NCI-H345 (cell line): ENCODE measurements around the gene RAX2.
"Not testable (repeated sequence)": the region's sequence is repeated elsewhere in the genome, so short reads cannot be mapped to it uniquely, and the experiment has no call there.

Experiments
- DNase-seq: peaks from one replicate; lab custom pipeline; 2025; lab: John Stamatoyannopoulos, UW

RAX2 gene

DNA sequence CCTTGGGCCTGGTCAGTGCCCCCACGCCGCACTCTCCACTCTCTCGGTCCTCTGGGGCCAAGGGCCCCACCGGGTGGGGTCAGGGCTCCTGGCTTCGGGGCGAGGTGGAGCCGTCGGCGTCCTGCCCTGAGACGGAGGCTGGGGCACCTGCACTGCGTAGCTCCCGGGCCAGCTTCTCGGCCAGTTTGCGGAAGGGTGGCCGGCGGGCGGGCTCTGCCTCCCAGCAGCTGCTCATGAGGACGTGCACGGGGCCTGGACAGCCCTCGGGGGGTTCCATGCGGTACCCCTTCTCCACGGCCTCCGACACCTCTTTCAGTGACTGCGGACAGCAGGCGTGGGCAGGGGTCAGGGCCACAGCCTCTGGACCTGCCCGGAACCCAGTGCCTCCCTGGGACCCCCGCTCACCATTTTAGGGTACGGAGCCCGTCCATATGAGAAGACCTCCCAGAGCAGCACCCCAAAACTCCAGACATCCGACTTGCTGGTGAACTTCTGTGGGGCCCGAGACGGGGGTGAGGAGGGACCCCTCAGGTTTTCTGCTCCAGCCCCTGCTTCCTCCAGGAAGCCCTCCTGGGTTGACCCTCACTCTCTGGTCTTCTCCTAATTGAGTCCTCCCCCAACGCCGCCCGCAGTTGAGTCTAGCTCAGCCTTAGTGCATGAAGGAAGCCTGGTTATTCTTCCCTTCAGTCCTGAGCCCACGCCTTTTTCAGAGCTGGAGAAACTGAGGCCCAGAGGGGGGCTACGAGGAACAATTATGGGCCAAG, 6.3 kb upstream of the RAX2 start:
- DNase-seq: no peak

DNA sequence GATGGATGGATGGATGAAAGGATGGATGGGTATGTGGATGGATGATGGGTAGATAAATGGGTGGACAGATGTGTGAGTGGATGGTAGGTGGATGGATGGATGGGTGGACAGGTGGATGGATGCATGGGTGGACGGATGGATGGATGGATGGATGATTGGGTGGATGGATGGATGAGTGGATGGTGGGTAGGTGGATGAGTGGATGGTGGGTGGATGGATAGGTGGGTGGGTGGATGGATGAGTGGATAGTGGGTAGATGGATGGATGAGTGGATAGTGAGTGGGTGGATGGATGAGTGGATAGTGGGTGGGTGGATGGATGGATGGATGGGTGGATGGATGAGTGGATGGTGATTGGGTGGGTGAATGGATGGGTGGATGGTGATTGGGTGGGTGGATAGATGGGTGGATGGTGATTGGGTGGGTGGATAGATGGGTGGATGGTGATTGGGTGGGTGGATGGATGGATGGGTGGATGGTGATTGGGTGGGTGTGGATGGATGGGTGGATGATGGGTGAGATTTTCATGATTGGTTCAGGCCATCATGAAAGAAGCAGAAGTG, 4.5 kb upstream of the RAX2 start:
- DNase-seq: no peak

- no peak for DNase-seq
These were observed 3.8 kb upstream of the RAX2 start for GRCh38 chr19:3775831-3776230.

DNA sequence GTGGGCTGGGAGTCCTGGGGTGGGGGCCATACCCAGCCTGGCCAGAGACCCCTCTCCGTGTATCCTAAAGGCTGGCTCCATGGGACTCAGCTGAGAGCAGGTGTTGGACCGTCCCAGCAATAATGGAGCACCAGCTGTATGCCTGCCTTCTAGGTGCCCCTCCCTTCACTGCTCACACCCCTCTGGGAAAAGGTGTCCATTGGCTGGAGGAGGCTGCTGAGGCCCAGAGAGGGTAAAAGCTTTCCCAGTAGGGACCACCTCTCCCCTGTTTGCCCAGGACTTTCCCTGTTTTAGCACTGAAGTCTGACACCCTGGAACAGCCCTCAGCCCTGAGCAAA, 3.3 kb upstream of the RAX2 start:
- DNase-seq: no peak

GRCh38 chr19:3774621-3775373, 2.8 kb upstream of the RAX2 start:
- no peak for DNase-seq

DNA sequence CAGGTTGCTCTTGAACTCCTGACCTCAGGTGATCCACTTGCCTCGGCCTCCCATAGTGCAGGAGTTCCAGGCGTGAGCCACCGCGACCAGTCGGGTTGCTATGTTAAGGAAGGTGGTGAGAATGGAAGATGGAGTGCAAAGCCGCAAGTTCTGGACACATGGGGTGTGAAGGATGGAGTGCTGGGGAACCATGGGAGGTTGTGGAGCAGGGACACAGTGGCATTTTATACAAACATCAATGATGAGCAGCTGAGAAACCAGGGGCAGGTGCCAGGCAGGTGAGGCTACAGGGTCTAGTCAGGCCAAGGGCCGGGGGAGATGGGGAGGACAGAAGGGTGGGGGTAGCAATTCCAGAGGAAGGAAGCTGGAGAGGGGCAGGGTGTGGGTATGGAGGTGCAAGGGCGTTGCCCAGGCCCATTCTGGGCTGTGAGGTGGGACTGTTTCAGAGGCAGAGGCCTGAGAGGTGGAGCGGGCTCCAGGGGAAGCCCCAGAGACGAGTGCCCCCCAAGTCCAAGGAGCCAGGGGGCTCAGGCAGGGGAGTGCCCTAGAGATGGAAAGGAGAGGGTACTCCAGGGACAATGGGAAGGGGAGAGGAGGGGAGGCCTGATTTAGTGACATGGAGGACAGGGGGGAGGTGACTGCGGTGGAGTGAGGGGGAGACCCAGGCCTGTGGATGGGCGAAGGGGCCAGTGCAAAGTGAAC, 1.9 kb upstream of the RAX2 start:
- DNase-seq: no peak

DNA sequence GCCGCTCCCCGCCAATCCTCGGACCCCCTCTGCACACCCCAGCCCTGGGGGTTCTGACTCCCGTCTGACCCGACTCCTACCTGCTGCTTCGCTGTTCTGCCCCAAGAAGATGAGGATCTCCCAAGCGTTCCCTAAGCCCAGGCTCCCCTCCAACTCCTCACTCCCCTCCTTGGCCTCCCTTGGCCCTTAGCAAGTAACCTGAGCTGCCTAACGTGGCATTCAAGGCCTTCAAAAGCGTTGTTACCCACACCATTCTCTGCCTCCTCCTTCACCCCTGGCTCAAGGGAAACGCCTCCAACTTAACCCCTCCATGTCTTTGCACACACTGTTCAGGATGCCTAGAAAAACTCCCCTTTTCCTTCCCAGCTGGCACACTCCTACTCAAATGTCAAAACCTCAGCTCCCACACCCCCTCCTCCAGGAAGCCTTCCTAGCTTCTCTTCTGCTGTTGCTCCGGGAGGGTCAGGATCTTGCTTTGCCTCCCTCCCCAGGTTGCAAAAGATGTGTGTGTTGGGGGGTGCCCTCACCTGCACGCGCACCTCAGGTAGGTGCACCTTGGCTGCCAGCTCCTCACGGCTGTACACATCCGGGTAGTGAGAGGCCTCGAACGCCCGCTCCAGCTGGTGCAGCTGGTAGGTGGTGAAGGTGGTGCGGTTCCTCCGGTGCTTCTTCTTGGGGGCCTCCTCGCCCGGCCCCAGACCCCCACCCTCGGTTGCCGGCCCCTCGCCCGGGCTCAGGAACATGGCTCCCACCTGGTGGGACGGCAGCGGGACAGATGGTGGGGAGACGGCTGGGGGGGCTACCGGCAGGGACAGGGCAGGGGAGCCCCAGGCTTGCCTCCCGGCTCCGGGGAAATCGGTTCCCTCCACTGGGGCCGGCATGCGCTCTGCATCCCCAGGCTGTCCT, 775 bp downstream of the RAX2 start:
- DNase-seq: no peak

DNA sequence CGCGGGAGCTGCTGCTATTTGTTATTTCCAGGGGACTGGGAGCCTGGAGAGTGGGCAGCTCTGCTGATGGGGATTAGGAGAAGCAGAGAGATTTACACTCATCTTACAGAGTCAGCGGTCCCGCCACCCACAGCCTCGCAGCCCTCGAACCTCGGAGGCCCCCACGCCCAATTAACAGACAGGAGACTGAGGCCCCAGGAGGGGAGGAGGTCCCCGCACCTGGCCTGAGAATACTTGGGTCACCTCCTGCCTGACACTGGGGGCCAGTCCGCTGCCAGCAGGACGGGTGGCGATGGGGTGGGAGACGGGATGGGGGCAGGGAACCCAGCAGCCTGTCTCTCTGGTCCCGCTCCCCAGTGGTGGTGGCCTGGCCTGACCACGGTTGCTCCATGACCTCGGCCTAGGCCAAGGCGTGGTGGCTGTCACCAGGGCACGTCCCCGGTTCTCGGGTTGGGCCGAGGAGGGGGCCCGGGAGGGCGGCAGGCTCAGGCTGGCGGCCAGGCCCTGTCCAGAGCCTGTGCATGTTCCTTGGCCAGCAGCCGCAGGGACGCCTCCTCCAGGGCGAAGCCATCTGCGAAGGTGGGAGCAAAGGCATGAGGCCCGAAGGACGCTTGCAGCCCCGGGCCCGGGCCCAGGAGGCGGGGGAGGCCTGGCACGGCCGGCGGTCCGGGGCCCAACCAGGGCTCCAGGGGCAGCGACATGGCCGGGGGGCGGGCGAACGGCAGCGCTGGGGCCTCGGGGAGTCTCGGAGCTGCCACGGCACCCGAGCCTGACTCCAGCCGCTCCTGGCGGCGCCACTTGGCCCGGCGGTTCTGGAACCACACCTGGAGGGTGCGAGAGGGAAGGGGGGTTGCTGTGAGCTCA, 1.7 kb downstream of the RAX2 start:
- DNase-seq: no peak

DNA sequence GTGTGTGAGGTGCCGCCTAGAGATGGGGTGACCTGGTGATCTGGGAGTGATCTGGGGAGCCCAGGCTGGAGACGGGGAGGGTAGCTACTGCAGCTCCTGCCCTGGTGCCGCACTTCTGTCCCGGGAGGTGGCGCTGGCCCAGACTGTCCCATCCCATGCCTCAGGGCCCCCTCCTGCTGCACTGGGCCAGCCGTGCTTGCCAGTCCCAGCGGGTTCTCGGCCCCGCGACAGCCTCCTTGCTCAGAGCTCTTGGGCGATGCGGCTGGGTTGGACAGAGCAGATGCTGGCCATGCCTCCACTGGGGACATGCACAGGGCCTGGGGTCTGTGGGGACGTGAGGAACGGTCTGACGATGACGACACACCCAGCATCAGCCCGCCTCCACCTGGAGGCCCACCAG, 2.5 kb downstream of the RAX2 start:
- DNase-seq: no peak

GRCh38 chr19:3768748-3769099, 3.3 kb downstream of the RAX2 start:
- no peak for DNase-seq

- DNase-seq: no peak
These were observed 3.8 kb downstream of the RAX2 start for GRCh38 chr19:3768015-3768747.

- DNase-seq: no peak
These were observed 5.0 kb downstream of the RAX2 start for GRCh38 chr19:3767050-3767449.

- no peak for DNase-seq
These were observed 5.5 kb downstream of the RAX2 start for GRCh38 chr19:3766520-3766919.

DNA sequence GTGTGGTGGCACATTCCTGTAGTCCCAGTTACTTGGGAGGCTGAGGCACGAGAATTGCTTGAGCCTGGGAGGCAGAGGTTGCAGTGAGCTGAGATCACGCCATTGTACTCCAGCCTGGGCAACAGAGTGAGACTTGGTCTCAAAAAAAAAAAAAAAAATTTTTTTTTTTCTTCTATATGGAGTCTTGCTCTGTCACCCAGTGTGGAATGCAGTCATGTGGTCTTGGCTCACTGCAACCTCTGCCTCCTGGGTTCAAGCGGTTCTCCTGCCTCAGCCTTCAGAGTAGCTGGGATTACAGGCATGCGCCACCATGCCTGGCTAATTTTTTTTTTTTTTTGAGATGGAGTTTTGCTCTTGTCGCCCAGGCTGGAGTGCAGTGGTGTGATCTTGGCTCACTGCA, 6.3 kb downstream of the RAX2 start:
- not testable (repeated sequence) for DNase-seq

GRCh38 chr19:3765121-3765520, 6.9 kb downstream of the RAX2 start:
- no peak for DNase-seq

GRCh38 chr19:3762501-3763459, 9.2 kb downstream of the RAX2 start, which contains the start of gene MRPL54:
TSS of gene MRPL54 (plus strand) at chr19:3762682. CDS start at chr19:3762701, 19 bp downstream.
- DNase-seq: peak; percentile 99

GRCh38 chr19:3762130-3762473, 9.9 kb downstream of the RAX2 start:
- DNase-seq: no peak

DNA sequence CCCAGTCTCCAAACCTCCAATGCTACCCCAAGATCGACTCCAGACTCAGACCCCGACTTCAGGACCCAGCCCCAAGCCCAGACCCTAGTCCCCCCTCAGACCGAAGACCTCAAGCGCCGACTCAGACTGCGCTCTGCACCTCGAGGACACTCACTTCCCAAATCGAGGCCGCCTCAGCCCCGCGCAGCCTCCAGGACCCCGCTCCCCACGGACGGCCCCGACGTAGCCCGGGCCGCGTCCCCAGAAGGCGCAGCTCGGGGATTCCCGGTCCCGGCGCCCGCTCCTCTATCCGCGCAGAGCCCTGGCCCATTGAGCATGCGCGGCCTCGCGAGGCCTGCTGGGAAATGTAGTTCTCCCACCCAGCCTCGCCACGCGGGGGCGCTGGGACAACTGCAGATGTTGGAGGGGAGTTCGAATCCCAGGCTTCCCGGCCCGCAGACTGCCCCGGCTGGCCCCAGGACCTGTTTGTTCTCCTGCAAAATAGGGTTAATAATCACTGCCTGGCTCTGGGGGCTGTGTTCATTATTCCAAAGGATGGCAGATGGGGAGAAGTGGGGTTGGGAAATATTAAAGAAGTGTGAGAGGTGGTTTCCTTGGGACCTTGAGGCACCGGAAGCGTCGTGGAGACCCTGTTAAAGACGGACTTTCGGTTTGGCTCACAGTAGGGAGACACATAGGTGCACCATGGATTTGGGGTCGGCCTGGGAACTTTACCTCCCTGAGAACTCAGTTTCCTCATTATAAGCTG, 10.5 kb downstream of the RAX2 start, which contains the start of gene APBA3:
Gene APBA3 (minus strand): TSS at position 311 of the 748 bp plus-strand sequence. CDS start 1,428 bp downstream, outside the sequence.
- DNase-seq: peak; percentile 94
